NCI-H2227 treated with DMSO at 0.1 percent for 48 hours (cell line): ENCODE data around the gene ATXN1.

Source experiments
- DNase-seq: peaks from one replicate; lab custom pipeline; 2025; lab: John Stamatoyannopoulos, UW

The ATXN1 gene

GRCh38 chr6:16326971-16327776, 434.1 kb downstream of the ATXN1 start:
- DNase-seq: no peak

GRCh38 chr6:16326531-16326930, 434.7 kb downstream of the ATXN1 start:
- DNase-seq: no peak

- DNase-seq: no peak
These were observed 436.5 kb downstream of the ATXN1 start for GRCh38 chr6:16324606-16325225.

GRCh38 chr6:16324184-16324583, 437.1 kb downstream of the ATXN1 start:
- DNase-seq: no peak

- DNase-seq: no peak
These were observed 438.5 kb downstream of the ATXN1 start for GRCh38 chr6:16322666-16323312.

GRCh38 chr6:16321826-16322225, 439.4 kb downstream of the ATXN1 start:
- no peak for DNase-seq

GRCh38 chr6:16321341-16321710, 439.9 kb downstream of the ATXN1 start:
- DNase-seq: no peak

GRCh38 chr6:16320533-16321340, 440.5 kb downstream of the ATXN1 start:
- no peak for DNase-seq

- no peak for DNase-seq
These were observed 441.3 kb downstream of the ATXN1 start for GRCh38 chr6:16319813-16320532.

- no peak for DNase-seq
These were observed 442.1 kb downstream of the ATXN1 start for GRCh38 chr6:16318953-16319720.

GRCh38 chr6:16318538-16318937, 442.7 kb downstream of the ATXN1 start:
- no peak for DNase-seq

GRCh38 chr6:16316741-16317251, 444.5 kb downstream of the ATXN1 start:
- DNase-seq: no peak

- DNase-seq: no peak
These were observed 447.0 kb downstream of the ATXN1 start for GRCh38 chr6:16314296-16314695.

- no peak for DNase-seq
These were observed 447.5 kb downstream of the ATXN1 start for GRCh38 chr6:16313732-16314131.

GRCh38 chr6:16311763-16312162, 449.5 kb downstream of the ATXN1 start:
- no peak for DNase-seq

GRCh38 chr6:16306334-16306733, 454.9 kb downstream of the ATXN1 start:
- no peak for DNase-seq

- no peak for DNase-seq
These were observed 455.5 kb downstream of the ATXN1 start for GRCh38 chr6:16305788-16306187.

- DNase-seq: no peak
These were observed 456.0 kb downstream of the ATXN1 start for GRCh38 chr6:16305246-16305725.

- DNase-seq: no peak
These were observed 458.3 kb downstream of the ATXN1 start for GRCh38 chr6:16302721-16303552.

GRCh38 chr6:16301511-16301910, 459.7 kb downstream of the ATXN1 start:
- no peak for DNase-seq
